CD14-positive monocyte (primary cell): Measurements from ENCODE around the gene CACNB2. TPM values are rescaled to one million over a fixed set of nuclear protein-coding genes. Genes with fewer than 3 reads are reported as not detected.

Source experiments
- DNase-seq, 3 donors: peaks; one replicate each; pipeline ENCODE4 v3.0.0-alpha.2; 2011 to 2022
- H2AFZ ChIP-seq: 2 replicates; pipeline ENCODE4 v1.6.0; 2012; ENCODE audit warnings: mild to moderate bottlenecking, low read depth, low read length, inconsistent platforms; ENCODE audit not compliant: insufficient read depth, poor library complexity, severe bottlenecking
- H3K27ac ChIP-seq, 2 donors: 1 replicate in 1 of 2; 2 replicates in 1 of 2; pipeline ENCODE4 v1.5.1; 2012 to 2013; ENCODE audit warnings: low read length in 2 of 2, control low read depth in 1 of 2, inconsistent platforms in 1 of 2, low read depth in 1 of 2, mild to moderate bottlenecking in 1 of 2
- H3K27me3 ChIP-seq, 2 donors: one replicate each; pipeline versions ENCODE4 v1.6.0 to v1.6.1; 2011 to 2013; ENCODE audit warnings: low read length in 2 of 2; ENCODE audit not compliant: control insufficient read depth in 2 of 2, insufficient read depth in 2 of 2
- H3K36me3 ChIP-seq, 2 donors: replicated peaks in 1 of 2; 1 replicate in 1 of 2; 2 replicates in 1 of 2; pipeline versions ENCODE4 v1.5.1 to v1.6.1; 2012 to 2013; ENCODE audit warnings: low read length in 2 of 2, control low read depth in 1 of 2, inconsistent platforms in 1 of 2, mild to moderate bottlenecking in 1 of 2; ENCODE audit not compliant: insufficient read depth in 2 of 2, control insufficient read depth in 1 of 2
- H3K4me1 ChIP-seq, 2 donors: 1 replicate in 1 of 2; 2 replicates in 1 of 2; pipeline versions ENCODE4 v1.5.1 to v1.6.1; 2012 to 2013; ENCODE audit warnings: low read length in 2 of 2, control low read depth in 1 of 2, inconsistent platforms in 1 of 2, mild to moderate bottlenecking in 1 of 2, moderate library complexity in 1 of 2; ENCODE audit not compliant: insufficient read depth in 2 of 2, control insufficient read depth in 1 of 2
- H3K4me2 ChIP-seq: replicated peaks from 2 replicates; pipeline ENCODE3; 2012; ENCODE audit warnings: low read length, moderate library complexity, mild to moderate bottlenecking; ENCODE audit not compliant: poor library complexity, severe bottlenecking; ENCODE audit errors: extremely low read depth
- H3K4me3 ChIP-seq, 3 experiments: fragments of 200-600 bp in 1 of 3; sonication (generic) in 1 of 3; replicated peaks in 1 of 3; 1 replicate in 2 of 3; 2 replicates in 1 of 3; pipeline ENCODE4 v1.5.1; 2011 to 2013; ENCODE audit warnings: low read length in 3 of 3, mild to moderate bottlenecking in 3 of 3, control low read depth in 2 of 3, low read depth in 2 of 3, inconsistent platforms in 1 of 3, moderate library complexity in 1 of 3
- H3K79me2 ChIP-seq: 2 replicates; pipeline ENCODE4 v1.6.0; 2012; ENCODE audit warnings: mild to moderate bottlenecking, control low read depth, inconsistent platforms, low read length, moderate library complexity; ENCODE audit not compliant: insufficient read depth
- H3K9ac ChIP-seq: 2 replicates; pipeline ENCODE4 v1.6.0; 2017; ENCODE audit warnings: low read length, mild to moderate bottlenecking; ENCODE audit not compliant: insufficient read depth, poor library complexity, severe bottlenecking
- H3K9me3 ChIP-seq, 2 donors: replicated peaks in 1 of 2; 1 replicate in 1 of 2; 2 replicates in 1 of 2; pipeline versions ENCODE4 v1.5.1 to v1.6.1; 2012 to 2013; ENCODE audit warnings: low read length in 2 of 2, control low read depth in 1 of 2; ENCODE audit not compliant: control insufficient read depth in 1 of 2, insufficient read depth in 1 of 2
- H4K20me1 ChIP-seq: 2 replicates; pipeline ENCODE4 v1.6.0; 2012; ENCODE audit warnings: mild to moderate bottlenecking, low read length, control low read depth, moderate library complexity; ENCODE audit not compliant: insufficient read depth
- H3K27ac Mint-ChIP-seq, 7 donors: one replicate each; pipeline ENCODE4 v1.8.0; 2020; ENCODE audit warnings: mild to moderate bottlenecking in 7 of 7, mixed read lengths in 7 of 7, moderate library complexity in 6 of 7, inconsistent platforms in 2 of 7
- H3K27me3 Mint-ChIP-seq, 3 donors: one replicate each; pipeline ENCODE4 v1.8.0; 2021 to 2022; ENCODE audit warnings: low read depth in 3 of 3, mild to moderate bottlenecking in 3 of 3, mixed read lengths in 3 of 3, moderate library complexity in 3 of 3, inconsistent platforms in 1 of 3
- H3K36me3 Mint-ChIP-seq, 2 donors: one replicate each; pipeline ENCODE4 v1.8.0; 2020; ENCODE audit warnings: mixed read lengths in 2 of 2, inconsistent platforms in 1 of 2, mild to moderate bottlenecking in 1 of 2
- H3K4me1 Mint-ChIP-seq: one replicate; pipeline ENCODE4 v1.8.0; 2020; ENCODE audit warnings: mild to moderate bottlenecking, mixed read lengths
- H3K4me3 Mint-ChIP-seq, 2 donors: one replicate each; pipeline ENCODE4 v1.8.0; 2020; ENCODE audit warnings: mild to moderate bottlenecking in 2 of 2, mixed read lengths in 2 of 2, moderate library complexity in 1 of 2
- H3K9me3 Mint-ChIP-seq, 7 donors: one replicate each; pipeline ENCODE4 v1.8.0; 2020 to 2022; ENCODE audit warnings: mixed read lengths in 7 of 7, mild to moderate bottlenecking in 6 of 7, moderate library complexity in 6 of 7, inconsistent platforms in 2 of 7
- WGBS: methylation state at CpG from one replicate; pipeline ENCODE4 v1.1.5; 2013; ENCODE audit warnings: missing lambda C conversion rate; ENCODE audit not compliant: insufficient coverage; 5-methylcytosine and 5-hydroxymethylcytosine counted together
- intact Hi-C, 2 donors: fragments of 100-400 bp; cut with micrococcal nuclease; formaldehyde crosslinking; loops; one replicate each; pipeline versions ENCODE4 v1.15.0 to v1.15.1; 2023
- polyA plus RNA-seq, 3 donors: library from polyadenylated mRNA; depleted of rRNA in 1 of 3; unstranded in 2 of 3; stranded (reverse) in 1 of 3; fragments of 300-500 nt in 2 of 3; fragments of >200 nt in 1 of 3; fragmentation: Illumina TruSeq in 2 of 3; gene quantifications; 1 replicate in 2 of 3; 2 replicates in 1 of 3; pipeline ENCODE4 v1.2.3, GENCODE V29; 2012 to 2021
- TF ChIP-seq, protein P1 (sequence below): fragments of 200-600 bp; IDR thresholded peaks from one replicate; pipeline ENCODE4 v1.8.0; 2022; ENCODE audit warnings: antibody characterized with exemption, mild to moderate bottlenecking

Gene CACNB2
- polyA plus RNA-seq, 3 donors, result 0.05 TPM; not detected in 2

DNA sequence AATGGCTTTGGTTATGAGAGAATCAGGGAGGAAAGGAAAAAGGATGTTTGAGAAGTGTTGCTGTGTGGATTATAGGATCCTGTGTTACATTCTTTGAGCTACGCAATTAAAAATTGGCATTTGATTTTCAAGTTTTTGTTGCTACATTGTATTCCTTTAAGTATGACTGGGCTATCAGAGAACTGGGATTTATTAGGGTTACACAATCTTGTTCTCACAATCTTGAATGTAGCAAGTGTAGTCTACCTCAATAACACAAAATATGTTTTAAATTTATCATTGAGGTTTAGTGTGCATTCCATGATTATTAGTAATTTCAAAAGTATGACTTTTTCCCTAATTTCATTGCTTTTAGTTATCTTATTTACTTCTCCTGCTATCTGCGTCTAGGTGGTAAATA is 113.9 kb downstream of the CACNB2 start:
- WGBS, result no CpG with 5 or more reads among the region's 2 CpGs
- Histone ChIP-seq H3K4me2 (no peak overlapping the region), H3K4me1 (no peaks in the 10 kb centered on the region), H3K79me2 (no peaks in the 10 kb centered on the region), H3K4me3 (no peak overlapping the region), H3K27me3 (no peaks in the 10 kb centered on the region), H3K36me3 (no peaks in the 10 kb centered on the region), H2AFZ (no peak overlapping the region), H4K20me1 (no peaks in the 10 kb centered on the region), H3K9ac (no peak overlapping the region), H3K9me3 (no peaks in the 10 kb centered on the region), H3K27ac (no peak overlapping the region)
- TF ChIP-seq, protein P1, sequence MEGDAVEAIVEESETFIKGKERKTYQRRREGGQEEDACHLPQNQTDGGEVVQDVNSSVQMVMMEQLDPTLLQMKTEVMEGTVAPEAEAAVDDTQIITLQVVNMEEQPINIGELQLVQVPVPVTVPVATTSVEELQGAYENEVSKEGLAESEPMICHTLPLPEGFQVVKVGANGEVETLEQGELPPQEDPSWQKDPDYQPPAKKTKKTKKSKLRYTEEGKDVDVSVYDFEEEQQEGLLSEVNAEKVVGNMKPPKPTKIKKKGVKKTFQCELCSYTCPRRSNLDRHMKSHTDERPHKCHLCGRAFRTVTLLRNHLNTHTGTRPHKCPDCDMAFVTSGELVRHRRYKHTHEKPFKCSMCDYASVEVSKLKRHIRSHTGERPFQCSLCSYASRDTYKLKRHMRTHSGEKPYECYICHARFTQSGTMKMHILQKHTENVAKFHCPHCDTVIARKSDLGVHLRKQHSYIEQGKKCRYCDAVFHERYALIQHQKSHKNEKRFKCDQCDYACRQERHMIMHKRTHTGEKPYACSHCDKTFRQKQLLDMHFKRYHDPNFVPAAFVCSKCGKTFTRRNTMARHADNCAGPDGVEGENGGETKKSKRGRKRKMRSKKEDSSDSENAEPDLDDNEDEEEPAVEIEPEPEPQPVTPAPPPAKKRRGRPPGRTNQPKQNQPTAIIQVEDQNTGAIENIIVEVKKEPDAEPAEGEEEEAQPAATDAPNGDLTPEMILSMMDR, result no peak
- no peak for DNase-seq
- intact Hi-C loops, result no loop called here
- Mint-ChIP-seq H3K27ac (no peak overlapping the region), H3K4me1 (peaks cover 3% of the 10 kb centered on the region), H3K27me3 (peaks cover 0 to 3% (median 1%) of the 10 kb centered on the region in 3 donors), H3K9me3 (peaks cover 0 to 4% (median 2%) of the 10 kb centered on the region in 7 donors), H3K36me3 (no peaks in the 10 kb centered on the region), H3K4me3 (no peak overlapping the region)

DNA sequence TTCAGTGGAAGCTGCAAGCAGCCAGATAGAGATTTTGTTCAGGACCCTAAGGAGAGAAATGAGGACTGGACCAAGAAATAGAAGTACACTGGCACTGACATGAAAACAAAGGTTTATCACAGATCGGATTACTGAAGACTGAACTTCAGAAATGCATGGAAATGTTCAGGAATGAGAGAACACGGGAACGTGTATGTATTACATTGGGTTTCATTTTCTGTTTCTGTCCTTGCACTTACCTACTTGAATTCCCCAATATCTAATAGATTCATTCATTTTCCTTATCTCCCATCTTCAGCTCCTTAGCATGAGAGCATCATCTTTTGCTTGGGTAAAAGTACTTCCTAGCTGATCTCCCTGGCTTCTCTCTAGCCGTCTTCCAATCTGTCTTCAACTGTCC is 114.5 kb downstream of the CACNB2 start:
- intact Hi-C loops, result no loop called here
- Histone ChIP-seq H3K27me3 (no peaks in the 10 kb centered on the region), H3K4me2 (no peak overlapping the region), H3K4me1 (no peaks in the 10 kb centered on the region), H4K20me1 (no peaks in the 10 kb centered on the region), H3K9ac (no peak overlapping the region), H2AFZ (no peak overlapping the region), H3K36me3 (no peaks in the 10 kb centered on the region), H3K79me2 (no peaks in the 10 kb centered on the region), H3K27ac (no peak overlapping the region), H3K9me3 (no peaks in the 10 kb centered on the region), H3K4me3 (no peak overlapping the region)
- TF ChIP-seq, protein P1, result no peak
- no peak overlapping the region for H3K27ac Mint-ChIP-seq
- DNase-seq, result no peak
- no peaks in the 10 kb centered on the region for H3K36me3 Mint-ChIP-seq
- no peak overlapping the region for H3K4me3 Mint-ChIP-seq
- WGBS, result 100% methylated on average over 1 of the region's 4 CpGs
- peaks cover 0 to 3% (median 1%) of the 10 kb centered on the region in 3 donors for H3K27me3 Mint-ChIP-seq
- H3K9me3 Mint-ChIP-seq, result peaks cover 0 to 4% (median 2%) of the 10 kb centered on the region in 7 donors
- H3K4me1 Mint-ChIP-seq, result peaks cover 3% of the 10 kb centered on the region
